ENCODE results near the gene PPP1R17.

DNA sequence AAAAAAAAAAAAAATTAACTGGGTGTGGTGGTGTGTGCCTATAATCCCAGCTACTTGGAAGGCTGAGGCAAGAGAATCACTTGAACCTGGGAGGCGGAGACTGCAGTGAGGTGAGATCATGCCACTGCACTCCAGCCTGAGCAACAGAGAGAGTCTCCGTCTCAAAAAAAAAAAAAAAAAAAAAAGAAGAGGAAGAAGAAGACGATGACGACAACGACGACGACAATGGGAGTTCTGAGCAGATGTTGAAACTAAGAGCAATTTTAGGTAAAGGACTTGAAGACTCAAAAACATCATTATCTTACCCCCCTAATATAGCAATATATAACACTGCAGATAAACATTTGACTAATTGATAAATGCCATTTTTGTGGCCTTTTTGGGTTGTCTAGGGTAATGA, 39.5 kb upstream of the PPP1R17 start:
- TF ChIP-seq POLR2A (IDR thresholded peaks at IDR 0.05; ENCODE audit: low read depth, low read length) = no peak
- TF ChIP-seq, protein P1, sequence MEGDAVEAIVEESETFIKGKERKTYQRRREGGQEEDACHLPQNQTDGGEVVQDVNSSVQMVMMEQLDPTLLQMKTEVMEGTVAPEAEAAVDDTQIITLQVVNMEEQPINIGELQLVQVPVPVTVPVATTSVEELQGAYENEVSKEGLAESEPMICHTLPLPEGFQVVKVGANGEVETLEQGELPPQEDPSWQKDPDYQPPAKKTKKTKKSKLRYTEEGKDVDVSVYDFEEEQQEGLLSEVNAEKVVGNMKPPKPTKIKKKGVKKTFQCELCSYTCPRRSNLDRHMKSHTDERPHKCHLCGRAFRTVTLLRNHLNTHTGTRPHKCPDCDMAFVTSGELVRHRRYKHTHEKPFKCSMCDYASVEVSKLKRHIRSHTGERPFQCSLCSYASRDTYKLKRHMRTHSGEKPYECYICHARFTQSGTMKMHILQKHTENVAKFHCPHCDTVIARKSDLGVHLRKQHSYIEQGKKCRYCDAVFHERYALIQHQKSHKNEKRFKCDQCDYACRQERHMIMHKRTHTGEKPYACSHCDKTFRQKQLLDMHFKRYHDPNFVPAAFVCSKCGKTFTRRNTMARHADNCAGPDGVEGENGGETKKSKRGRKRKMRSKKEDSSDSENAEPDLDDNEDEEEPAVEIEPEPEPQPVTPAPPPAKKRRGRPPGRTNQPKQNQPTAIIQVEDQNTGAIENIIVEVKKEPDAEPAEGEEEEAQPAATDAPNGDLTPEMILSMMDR (IDR thresholded peaks at IDR 0.05; ENCODE audit: extremely low read depth in 1 of 2, insufficient read depth in 1 of 2, low read depth in 1 of 2, low read length in 2 of 2) = no peak
- no peak for TF ChIP-seq GATA2 (IDR thresholded peaks at IDR 0.05; ENCODE audit: insufficient read depth, insufficient read length, low read depth, low read length)
- no peak for TF ChIP-seq EZH2 (IDR thresholded peaks at IDR 0.05; ENCODE audit: borderline replicate concordance, low read depth, low read length, severe bottlenecking)
